RWPE2 (cell line): ENCODE data around the gene MRPS23.

ENCODE experiments used
- ATAC-seq: fragments of 200-7000 bp; cut with Tn5 transposase; 3 replicates; pipeline ENCODE4 v1.9.1; 2021; ENCODE audit warnings: low read depth
- DNase-seq: peaks from one replicate; pipeline ENCODE4 v3.0.0-alpha.2; 2020; ENCODE audit warnings: low spot score
- H3K27ac ChIP-seq: fragments of 450-650 bp; 2 replicates; pipeline ENCODE4 v1.5.1; 2017; ENCODE audit warnings: mild to moderate bottlenecking; ENCODE audit not compliant: poor library complexity, severe bottlenecking
- H3K27me3 ChIP-seq: fragments of 250-450 bp; sonication (Bioruptor Pico); 2 replicates; pipeline ENCODE4 v1.5.1; 2021; ENCODE audit warnings: mild to moderate bottlenecking, moderate library complexity; ENCODE audit not compliant: insufficient read depth, poor library complexity, severe bottlenecking
- H3K36me3 ChIP-seq: fragments of 250-450 bp; sonication (Bioruptor Pico); 2 replicates; pipeline ENCODE4 v1.5.1; 2020; ENCODE audit warnings: low read depth, mild to moderate bottlenecking, moderate library complexity
- H3K4me1 ChIP-seq: fragments of 250-450 bp; sonication (Bioruptor Pico); 2 replicates; pipeline ENCODE4 v1.5.1; 2021; ENCODE audit warnings: mild to moderate bottlenecking, moderate library complexity; ENCODE audit not compliant: insufficient read depth, poor library complexity, severe bottlenecking
- H3K4me3 ChIP-seq: fragments of 250-450 bp; sonication (Bioruptor Pico); 2 replicates; pipeline ENCODE4 v1.5.1; 2021; ENCODE audit warnings: mild to moderate bottlenecking, moderate library complexity; ENCODE audit not compliant: severe bottlenecking
- H3K9me3 ChIP-seq: fragments of 250-450 bp; sonication (Bioruptor Pico); 2 replicates; pipeline ENCODE4 v1.5.1; 2021; ENCODE audit warnings: mild to moderate bottlenecking, moderate library complexity; ENCODE audit not compliant: severe bottlenecking
- CTCF ChIP-seq: fragments of 450-650 bp; IDR thresholded peaks from one replicate; pipeline ENCODE4 v1.5.1; 2017; ENCODE audit warnings: mild to moderate bottlenecking, moderate library complexity; ENCODE audit not compliant: poor library complexity, severe bottlenecking

The MRPS23 gene

GRCh38 chr17:57894848-57895247 lies 45.0 kb upstream of the MRPS23 start:
- peaks cover 42% of the 10 kb centered on the region for H3K4me1 ChIP-seq
- no peak for TF ChIP-seq CTCF

GRCh38 chr17:57892820-57893595 lies 43.2 kb upstream of the MRPS23 start:
- H3K27me3 ChIP-seq = no peaks in the 10 kb centered on the region
- H3K4me3 ChIP-seq = no peak overlapping the region
- H3K36me3 ChIP-seq = no peaks in the 10 kb centered on the region
- peak; percentile 89 for DNase-seq
- TF ChIP-seq CTCF = peak; percentile 60
- peaks cover 36% of the 10 kb centered on the region for H3K4me1 ChIP-seq
- peak; percentile 69 for ATAC-seq
- peak overlapping the region; percentile 86 for H3K27ac ChIP-seq
- H3K9me3 ChIP-seq = no peaks in the 10 kb centered on the region

More at GRCh38 chr17:57894848-57895247, 45.0 kb upstream of the MRPS23 start:
- Histone ChIP-seq H3K27ac (no peak overlapping the region), H3K4me3 (no peak overlapping the region), H3K27me3 (no peaks in the 10 kb centered on the region), H3K9me3 (no peaks in the 10 kb centered on the region), H3K36me3 (no peaks in the 10 kb centered on the region)
- ATAC-seq = no peak
- no peak for DNase-seq

- TF ChIP-seq CTCF = peak; percentile 90
- DNase-seq = no peak
- Histone ChIP-seq H3K27me3 (no peaks in the 10 kb centered on the region), H3K36me3 (no peaks in the 10 kb centered on the region), H3K4me1 (peaks cover 36% of the 10 kb centered on the region), H3K9me3 (no peaks in the 10 kb centered on the region), H3K4me3 (no peak overlapping the region), H3K27ac (peak overlapping the region; percentile 86)
- ATAC-seq = peak; percentile 19
Measured at GRCh38 chr17:57892146-57892819, 42.4 kb upstream of the MRPS23 start.

DNA sequence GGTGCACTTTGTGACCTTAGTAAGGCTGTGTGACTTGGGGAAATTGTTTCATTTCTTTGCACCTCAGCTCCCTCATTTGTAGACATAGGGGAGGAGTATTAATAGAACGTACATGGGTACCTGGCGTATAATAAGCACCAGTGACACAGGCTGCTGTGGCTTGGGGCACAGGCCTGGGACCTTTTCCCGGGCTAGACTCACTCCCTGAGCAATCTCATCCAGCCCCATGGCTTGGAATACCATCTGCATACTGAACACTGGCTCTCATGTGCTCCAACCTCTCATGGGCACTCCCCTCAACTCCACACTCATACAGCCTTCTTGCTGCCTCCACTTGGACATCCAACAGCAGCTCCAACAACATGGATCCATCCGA lies 41.0 kb upstream of the MRPS23 start:
- Histone ChIP-seq H3K27ac (peak overlapping the region; percentile 86), H3K4me3 (no peak overlapping the region), H3K27me3 (no peaks in the 10 kb centered on the region), H3K36me3 (no peaks in the 10 kb centered on the region; the same call in 1 of the 2 replicates), H3K9me3 (no peaks in the 10 kb centered on the region), H3K4me1 (peaks cover 36% of the 10 kb centered on the region)
- DNase-seq = no peak
- no peak for ATAC-seq
- TF ChIP-seq CTCF = no peak
